ENCODE data around the gene CACNA2D3.

DNA sequence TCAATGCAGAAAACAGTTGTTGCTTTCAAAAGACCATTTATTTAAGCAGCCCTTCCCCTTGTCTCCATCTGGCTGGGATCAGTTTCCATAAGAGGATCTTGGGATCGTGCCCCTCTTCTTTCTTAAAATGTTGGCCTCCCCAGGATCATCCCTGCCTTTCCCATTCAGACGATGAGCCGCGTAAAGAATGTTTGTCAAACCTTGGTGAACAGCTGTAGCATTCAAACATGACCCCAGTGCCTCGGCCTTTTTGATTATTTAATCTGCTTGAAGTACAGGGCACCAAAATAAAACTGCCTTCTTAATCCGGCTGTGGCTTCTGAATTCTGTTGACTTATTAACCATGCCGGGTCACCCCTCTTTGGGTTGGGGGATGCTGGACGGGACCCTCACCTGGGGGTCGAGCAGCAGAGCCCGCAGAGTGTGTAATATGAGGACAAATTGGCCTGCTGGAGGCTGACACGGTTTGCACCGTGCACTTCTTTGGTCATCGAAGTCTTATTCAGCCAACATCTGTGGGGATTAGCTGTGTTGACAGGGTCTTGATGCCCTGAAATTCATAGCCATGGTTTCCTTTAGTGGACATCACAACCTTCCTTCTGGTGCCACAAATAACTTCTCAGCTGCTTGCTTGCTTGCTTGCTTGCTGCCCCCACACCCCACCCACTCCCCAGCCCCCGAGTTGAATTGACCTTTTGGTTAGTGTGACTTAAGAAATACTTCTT lies 805.9 kb downstream of the CACNA2D3 start, which contains the start of gene LRTM1:
- TF ChIP-seq, protein P1, sequence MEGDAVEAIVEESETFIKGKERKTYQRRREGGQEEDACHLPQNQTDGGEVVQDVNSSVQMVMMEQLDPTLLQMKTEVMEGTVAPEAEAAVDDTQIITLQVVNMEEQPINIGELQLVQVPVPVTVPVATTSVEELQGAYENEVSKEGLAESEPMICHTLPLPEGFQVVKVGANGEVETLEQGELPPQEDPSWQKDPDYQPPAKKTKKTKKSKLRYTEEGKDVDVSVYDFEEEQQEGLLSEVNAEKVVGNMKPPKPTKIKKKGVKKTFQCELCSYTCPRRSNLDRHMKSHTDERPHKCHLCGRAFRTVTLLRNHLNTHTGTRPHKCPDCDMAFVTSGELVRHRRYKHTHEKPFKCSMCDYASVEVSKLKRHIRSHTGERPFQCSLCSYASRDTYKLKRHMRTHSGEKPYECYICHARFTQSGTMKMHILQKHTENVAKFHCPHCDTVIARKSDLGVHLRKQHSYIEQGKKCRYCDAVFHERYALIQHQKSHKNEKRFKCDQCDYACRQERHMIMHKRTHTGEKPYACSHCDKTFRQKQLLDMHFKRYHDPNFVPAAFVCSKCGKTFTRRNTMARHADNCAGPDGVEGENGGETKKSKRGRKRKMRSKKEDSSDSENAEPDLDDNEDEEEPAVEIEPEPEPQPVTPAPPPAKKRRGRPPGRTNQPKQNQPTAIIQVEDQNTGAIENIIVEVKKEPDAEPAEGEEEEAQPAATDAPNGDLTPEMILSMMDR (IDR thresholded peaks at IDR 0.05; ENCODE audit: insufficient read depth, low read length, poor library complexity, severe bottlenecking): no peak
- TF ChIP-seq EZH2phosphoT487 (conservative IDR thresholded peaks at IDR 0.05; ENCODE audit: low read length): no peak

Measured in SU-DHL-6 (cell line).